OCI-LY3 (cell line): Measurements from ENCODE around the gene SLC35B2.

Experiments used
- H2AFZ ChIP-seq: fragments of 200-600, 300-600 bp; shearing (Covaris generic); 2 replicates; pipeline ENCODE4 v1.6.0; 2014; ENCODE audit warnings: antibody characterized with exemption, low read depth, low read length
- H3K27ac ChIP-seq: fragments of 200-600, 300-600 bp; sonication (generic); 2 replicates; pipeline ENCODE4 v1.5.1; 2014; ENCODE audit warnings: mild to moderate bottlenecking, low read length, moderate library complexity, mixed read lengths
- H3K27me3 ChIP-seq: fragments of 200-600, 300-600 bp; sonication (generic); 2 replicates; pipeline ENCODE4 v1.6.1; 2014; ENCODE audit warnings: low read depth, low read length, mixed read lengths
- H3K36me3 ChIP-seq: fragments of 200-600, 300-600 bp; sonication (generic); replicated peaks from 2 replicates; pipeline ENCODE3; 2014; ENCODE audit warnings: low read depth, low read length, mixed read lengths
- H3K4me1 ChIP-seq: fragments of 300-600, 200-600 bp; sonication (generic); 2 replicates; pipeline ENCODE4 v1.6.1; 2014; ENCODE audit warnings: low read length, mixed read lengths
- H3K4me2 ChIP-seq: fragments of 200-600, 300-600 bp; sonication (generic); 2 replicates; pipeline ENCODE4 v1.6.1; 2014; ENCODE audit warnings: low read length, mixed read lengths
- H3K4me3 ChIP-seq: fragments of 300-600, 200-600 bp; sonication (generic); 2 replicates; pipeline ENCODE4 v1.5.1; 2014; ENCODE audit warnings: antibody characterized with exemption, mild to moderate bottlenecking, low read length, moderate library complexity
- H3K79me2 ChIP-seq: fragments of 300-600, 200-600 bp; shearing (Covaris generic); 2 replicates; pipeline ENCODE4 v1.6.1; 2014; ENCODE audit warnings: mild to moderate bottlenecking, low read length, mixed read lengths
- H3K9ac ChIP-seq: fragments of 300-600, 200-600 bp; shearing (Covaris generic); 2 replicates; pipeline ENCODE4 v1.6.0; 2014; ENCODE audit warnings: mild to moderate bottlenecking, low read length, moderate library complexity
- H3K9me3 ChIP-seq: fragments of 200-600, 300-600 bp; shearing (Covaris generic); 2 replicates; pipeline ENCODE4 v1.6.1; 2014; ENCODE audit warnings: low read length, mixed read lengths; ENCODE audit not compliant: insufficient read depth
- H4K20me1 ChIP-seq: fragments of 200-600, 300-600 bp; sonication (generic); 2 replicates; pipeline ENCODE4 v1.6.1; 2016; ENCODE audit warnings: low read length, mixed read lengths; ENCODE audit not compliant: insufficient read depth
- EZH2phosphoT487 ChIP-seq: fragments of 200-600 bp; shearing (Covaris generic); IDR thresholded peaks from 2 replicates; pipeline ENCODE4 v1.6.1; 2018; ENCODE audit warnings: antibody characterized with exemption, mixed run types, low read depth
- TF ChIP-seq, protein P1 (sequence below): fragments of 200-600, 300-600 bp; sonication (generic); IDR thresholded peaks from 2 replicates; pipeline ENCODE4 v1.5.1; 2014; ENCODE audit warnings: antibody characterized with exemption, low read length, low read depth

SLC35B2 gene

DNA sequence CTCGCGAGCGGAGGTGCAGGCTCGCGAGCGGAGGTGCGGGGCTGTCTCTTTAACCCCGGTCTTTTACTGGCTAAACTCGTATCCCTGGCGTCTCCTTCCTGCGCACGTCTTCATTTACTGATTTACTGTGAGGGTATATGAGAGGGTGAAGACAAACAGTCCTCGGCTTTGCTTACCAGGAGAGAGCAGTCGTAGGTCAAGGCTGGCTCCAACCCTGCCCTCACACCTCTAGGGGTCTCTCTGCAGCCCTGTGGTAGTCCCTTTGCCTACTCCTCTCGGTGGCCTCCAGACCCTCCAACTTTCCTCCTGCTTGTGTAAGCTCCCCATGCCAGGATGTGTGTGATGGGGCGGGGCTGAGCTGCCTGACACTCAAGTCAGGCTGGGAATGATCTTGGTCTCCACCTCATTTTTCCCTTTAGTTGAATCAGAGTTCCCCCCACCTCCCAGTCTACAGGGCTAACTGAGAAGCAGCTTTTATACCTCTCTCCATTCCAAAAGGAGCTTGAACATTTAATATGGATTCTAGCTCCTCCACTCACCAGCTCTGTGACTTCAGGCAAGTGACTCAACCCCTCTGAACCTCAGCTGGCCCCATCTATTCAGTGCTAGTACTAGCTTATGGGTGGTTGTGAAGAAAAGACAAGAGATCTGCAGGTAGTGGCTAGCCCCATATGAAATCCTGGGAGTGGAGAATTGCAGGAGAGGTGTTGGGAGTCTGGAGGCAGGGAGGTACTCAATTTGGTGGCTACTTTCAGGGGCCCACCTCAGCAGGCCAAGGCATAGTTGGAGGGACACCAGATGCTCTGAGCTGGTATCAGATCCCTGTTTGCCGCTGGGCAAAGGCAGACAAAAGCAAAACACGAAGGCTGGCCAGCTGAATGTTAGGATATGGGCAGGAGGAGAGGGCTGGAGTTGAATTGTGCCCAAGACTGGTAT lies 33.0 kb downstream of the SLC35B2 start:
- H3K27ac ChIP-seq, result peak overlapping the region; percentile 49
- H3K4me1 ChIP-seq, result peaks cover 49% of the 10 kb centered on the region
- TF ChIP-seq, protein P1, sequence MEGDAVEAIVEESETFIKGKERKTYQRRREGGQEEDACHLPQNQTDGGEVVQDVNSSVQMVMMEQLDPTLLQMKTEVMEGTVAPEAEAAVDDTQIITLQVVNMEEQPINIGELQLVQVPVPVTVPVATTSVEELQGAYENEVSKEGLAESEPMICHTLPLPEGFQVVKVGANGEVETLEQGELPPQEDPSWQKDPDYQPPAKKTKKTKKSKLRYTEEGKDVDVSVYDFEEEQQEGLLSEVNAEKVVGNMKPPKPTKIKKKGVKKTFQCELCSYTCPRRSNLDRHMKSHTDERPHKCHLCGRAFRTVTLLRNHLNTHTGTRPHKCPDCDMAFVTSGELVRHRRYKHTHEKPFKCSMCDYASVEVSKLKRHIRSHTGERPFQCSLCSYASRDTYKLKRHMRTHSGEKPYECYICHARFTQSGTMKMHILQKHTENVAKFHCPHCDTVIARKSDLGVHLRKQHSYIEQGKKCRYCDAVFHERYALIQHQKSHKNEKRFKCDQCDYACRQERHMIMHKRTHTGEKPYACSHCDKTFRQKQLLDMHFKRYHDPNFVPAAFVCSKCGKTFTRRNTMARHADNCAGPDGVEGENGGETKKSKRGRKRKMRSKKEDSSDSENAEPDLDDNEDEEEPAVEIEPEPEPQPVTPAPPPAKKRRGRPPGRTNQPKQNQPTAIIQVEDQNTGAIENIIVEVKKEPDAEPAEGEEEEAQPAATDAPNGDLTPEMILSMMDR, result peak; percentile 45
- no peak for TF ChIP-seq EZH2phosphoT487
- peaks cover 44% of the 10 kb centered on the region for H4K20me1 ChIP-seq
- H3K9ac ChIP-seq, result peak overlapping the region; percentile 79
- no peak overlapping the region for H2AFZ ChIP-seq
- no peaks in the 10 kb centered on the region for H3K9me3 ChIP-seq
- H3K36me3 ChIP-seq, result peaks cover 28% of the 10 kb centered on the region
- peak overlapping the region; percentile 83 for H3K4me3 ChIP-seq
- H3K4me2 ChIP-seq, result peak overlapping the region; percentile 96
- H3K27me3 ChIP-seq, result no peaks in the 10 kb centered on the region
- peaks cover 57% of the 10 kb centered on the region for H3K79me2 ChIP-seq

DNA sequence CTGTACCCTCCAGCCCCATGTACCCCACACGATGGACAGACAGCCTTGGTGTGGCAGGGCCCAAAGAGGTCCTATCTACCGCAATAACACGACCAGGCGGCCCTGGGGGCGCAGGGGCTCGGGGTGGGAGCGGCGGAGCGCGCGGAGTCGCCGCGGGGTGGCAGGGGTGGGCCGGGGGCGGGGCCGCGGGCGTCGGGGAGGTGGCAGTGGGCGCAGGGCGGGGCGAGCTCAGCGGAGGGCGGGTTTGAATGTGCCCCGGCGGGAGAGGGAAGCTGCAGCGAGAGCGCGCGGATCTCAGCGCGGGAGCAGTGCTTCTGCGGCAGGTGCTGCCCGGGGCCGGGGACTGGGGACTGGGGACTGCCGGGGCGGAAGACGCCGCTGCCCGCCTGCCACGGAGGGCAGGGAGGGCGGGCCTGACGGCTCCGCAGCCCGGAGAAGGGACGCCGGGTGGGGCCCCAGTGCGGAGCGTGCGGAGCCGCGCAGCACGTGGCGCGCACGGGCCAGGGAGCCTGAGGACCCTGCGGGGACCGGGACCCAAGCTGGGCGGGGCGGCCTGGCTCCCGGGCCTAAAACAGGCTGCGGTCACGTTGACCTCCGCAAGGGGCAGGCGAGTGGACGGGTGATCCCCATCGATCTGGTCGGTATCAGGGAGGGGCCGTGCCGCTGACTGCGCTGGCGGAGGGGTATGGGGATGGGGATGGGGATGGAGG lies 33.9 kb downstream of the SLC35B2 start, which contains the start of gene SLC29A1:
TSS of gene SLC29A1 (plus strand) at position 277 of the 710 bp plus-strand sequence. CDS start 3,719 bp downstream, outside the sequence.
- Histone ChIP-seq H4K20me1 (peaks cover 37% of the 10 kb centered on the region), H3K36me3 (peaks cover 21% of the 10 kb centered on the region), H3K9me3 (no peaks in the 10 kb centered on the region), H3K27ac (peak within 1 kb of the TSS; percentile 49), H3K27me3 (no peaks in the 10 kb centered on the region), H3K9ac (peak within 1 kb of the TSS; percentile 79), H3K4me1 (peaks cover 57% of the 10 kb centered on the region), H2AFZ (0 out of 2 replicates have a peak within 1 kb of the TSS, but pooled peaks have one; percentile 49), H3K79me2 (peaks cover 54% of the 10 kb centered on the region), H3K4me3 (peak within 1 kb of the TSS; percentile 83), H3K4me2 (peak within 1 kb of the TSS; percentile 96)
- no peak for TF ChIP-seq EZH2phosphoT487
- TF ChIP-seq, protein P1, result no peak; the same call in 1 of the 2 replicates

DNA sequence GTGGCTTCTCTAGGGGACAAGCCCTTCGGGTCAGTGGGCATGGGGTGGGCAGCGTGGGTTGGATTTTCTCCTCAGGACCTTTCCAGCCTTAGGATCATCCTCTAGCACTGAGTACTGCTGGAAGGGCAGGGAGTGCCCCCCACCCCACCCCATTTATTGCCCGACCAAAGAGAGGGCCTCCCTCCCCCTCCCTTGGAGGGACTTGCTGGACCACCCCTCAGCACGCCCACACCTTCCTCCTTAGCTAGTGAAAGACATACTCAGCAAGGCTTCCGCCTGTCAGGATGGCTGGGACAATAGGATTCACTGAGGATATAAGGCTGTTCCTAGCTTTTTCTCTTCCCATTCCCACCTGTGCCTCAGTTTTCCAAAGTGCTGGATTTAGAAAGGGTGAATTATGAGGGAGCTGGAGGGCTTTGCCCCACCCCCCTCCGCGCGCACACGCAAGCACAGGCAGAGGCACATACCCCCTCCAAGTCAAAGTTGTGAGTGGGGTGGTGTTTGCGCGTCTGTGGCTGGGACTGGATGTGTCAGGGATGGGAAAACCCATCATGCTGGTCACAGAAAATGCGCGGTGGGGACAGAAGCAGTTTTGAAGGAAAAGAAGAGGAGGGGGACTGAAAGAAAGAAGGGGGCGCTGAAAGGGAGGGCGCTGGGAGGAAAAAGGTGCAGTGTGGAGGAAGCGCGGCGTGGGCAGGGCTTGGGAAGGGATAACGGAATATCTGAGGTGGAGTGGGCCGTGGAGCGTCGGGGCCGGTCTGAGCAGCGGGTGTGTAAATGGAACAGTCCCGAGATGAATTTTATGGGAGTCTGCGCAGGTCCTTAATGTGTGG lies 34.6 kb downstream of the SLC35B2 start:
- Histone ChIP-seq H3K9me3 (no peaks in the 10 kb centered on the region), H3K4me2 (peak overlapping the region; percentile 96), H3K4me3 (peak overlapping the region; percentile 83), H3K36me3 (peaks cover 16% of the 10 kb centered on the region), H3K27me3 (no peaks in the 10 kb centered on the region), H3K27ac (no peak overlapping the region), H4K20me1 (peaks cover 32% of the 10 kb centered on the region), H3K4me1 (peaks cover 64% of the 10 kb centered on the region), H2AFZ (0 out of 2 replicates have a peak overlapping the region, but pooled peaks have one; percentile 49), H3K79me2 (peaks cover 46% of the 10 kb centered on the region), H3K9ac (peak overlapping the region; percentile 67)
- no peak for TF ChIP-seq EZH2phosphoT487
- TF ChIP-seq, protein P1, result no peak
